Peyer's patch (tissue), 4 donors: ENCODE results near the gene DIP2B.

Experiments
- CTCF ChIP-seq, 6 experiments: fragments of 450-650 bp in 4 of 6; fragments of 200-600 bp in 2 of 6; sonication (generic) in 1 of 6; IDR thresholded peaks; one replicate each; pipeline ENCODE4 v1.5.1; 2017 to 2019; ENCODE audit warnings: antibody characterized with exemption in 6 of 6, mild to moderate bottlenecking in 3 of 6, moderate library complexity in 1 of 6
- POLR2A ChIP-seq, 2 donors: fragments of 450-650 bp; IDR thresholded peaks; one replicate each; pipeline ENCODE4 v1.5.1; 2017; ENCODE audit warnings: antibody characterized with exemption in 2 of 2, mild to moderate bottlenecking in 2 of 2, moderate library complexity in 2 of 2

DNA sequence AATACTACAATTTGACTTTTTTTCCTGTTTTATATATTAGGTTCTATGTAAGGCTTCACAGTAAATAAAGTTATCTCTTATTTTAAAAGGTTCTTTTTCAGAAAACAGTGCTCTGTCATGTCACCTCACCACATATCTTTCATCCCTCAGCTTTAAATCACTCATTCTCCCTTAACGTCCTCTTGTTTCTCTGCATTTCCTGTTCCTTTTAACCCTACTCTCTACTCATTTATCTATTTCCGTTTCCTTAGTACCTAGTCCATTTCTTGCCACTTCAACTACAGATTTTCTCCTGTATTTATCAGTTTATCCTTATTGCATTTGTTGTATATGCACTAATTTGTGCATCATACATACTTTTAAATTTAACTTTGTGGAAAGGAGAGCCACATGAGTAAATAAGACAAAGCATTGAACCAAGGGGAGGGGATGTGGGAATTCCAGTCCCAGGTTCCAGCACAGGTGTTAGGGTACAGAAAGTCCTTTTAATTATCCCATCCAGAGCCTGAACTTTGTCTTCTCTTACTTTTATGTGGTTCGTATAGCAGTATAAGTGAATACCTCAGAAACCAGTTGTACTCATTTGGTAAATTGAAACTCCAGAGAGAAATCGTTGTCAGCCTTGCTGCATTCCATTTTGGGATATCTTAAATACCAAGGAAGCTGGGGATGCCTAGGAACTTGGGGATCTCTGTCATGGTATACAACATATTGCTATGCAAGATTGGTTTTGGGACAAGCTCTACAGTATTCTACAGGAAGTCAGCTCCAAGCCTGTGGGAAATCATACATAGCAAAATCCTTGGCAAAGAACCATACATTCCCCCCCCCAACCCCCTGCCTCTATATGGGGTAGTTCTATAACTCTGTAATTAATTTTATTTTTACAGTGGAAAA is 120.5 kb downstream of the DIP2B start:
- TF ChIP-seq CTCF (IDR thresholded peaks at IDR 0.05): no peak
- TF ChIP-seq POLR2A (IDR thresholded peaks at IDR 0.05): no peak
